Fibroblast of pulmonary artery (primary cell): ENCODE data around the gene APEH.

Experiments used
- DNase-seq: peaks from one replicate; pipeline ENCODE4 v3.0.0-alpha.2; 2010; ENCODE audit warnings: low read depth
- H3K4me3 ChIP-seq: replicated peaks from 2 replicates; pipeline ENCODE4 v1.5.1; 2011; ENCODE audit warnings: low read depth, mild to moderate bottlenecking, control low read depth, low read length, moderate library complexity
- CTCF ChIP-seq: IDR thresholded peaks from 2 replicates; pipeline ENCODE4 v1.5.1; 2011; ENCODE audit warnings: mild to moderate bottlenecking, control low read depth, low read length, inconsistent platforms; ENCODE audit errors: missing control alignments

The APEH gene

GRCh38 chr3:49703956-49704355 lies 29.8 kb downstream of the APEH start:
- TF ChIP-seq CTCF: no peak
- no peak for DNase-seq
- H3K4me3 ChIP-seq: no peak overlapping the region

- TF ChIP-seq CTCF: no peak
- no peak for DNase-seq
- H3K4me3 ChIP-seq: no peak overlapping the region
Measured at GRCh38 chr3:49704629-49705028, 30.5 kb downstream of the APEH start.

GRCh38 chr3:49705390-49705960 lies 31.3 kb downstream of the APEH start:
- H3K4me3 ChIP-seq: no peak overlapping the region
- DNase-seq: no peak
- no peak for TF ChIP-seq CTCF

GRCh38 chr3:49706456-49707112 lies 32.4 kb downstream of the APEH start:
- TF ChIP-seq CTCF: no peak
- H3K4me3 ChIP-seq: no peak overlapping the region
- no peak for DNase-seq

- no peak overlapping the region for H3K4me3 ChIP-seq
- no peak for DNase-seq
Measured at GRCh38 chr3:49707113-49707480, 32.9 kb downstream of the APEH start.

GRCh38 chr3:49709852-49710251 lies 35.7 kb downstream of the APEH start:
- DNase-seq: no peak
- H3K4me3 ChIP-seq: no peak overlapping the region
- TF ChIP-seq CTCF: no peak

More at GRCh38 chr3:49707113-49707480, 32.9 kb downstream of the APEH start:
- TF ChIP-seq CTCF: no peak

- H3K4me3 ChIP-seq: no peak overlapping the region
- TF ChIP-seq CTCF: no peak
- no peak for DNase-seq
Measured at GRCh38 chr3:49711489-49711888, 37.3 kb downstream of the APEH start.
